Posterior vena cava (tissue), 2 donors: ENCODE measurements around the gene RAB12. TPM values are rescaled to one million over a fixed set of nuclear protein-coding genes. Genes with fewer than 3 reads are reported as not detected.

Experiments used
- DNase-seq: peaks from one replicate; pipeline ENCODE4 v3.0.0-alpha.2; 2020; ENCODE audit warnings: low spot score
- intact Hi-C, 2 donors: fragments of 100-400 bp; cut with DNase I; formaldehyde crosslinking; loops; one replicate each; pipeline versions ENCODE4 v1.14.1 to v1.14.2; 2022 to 2023
- total RNA-seq, 2 donors: library from RNA; stranded (reverse); fragmentation: NEBNext Ultra II Directional; extraction: Animal tissue kit (Norgen Biotek cat#: 25700); gene quantifications; one replicate each; pipeline ENCODE4 v1.2.1, GENCODE V29; 2021
- donor health status: DM: yes; HTN: yes; CAD: no.
- donor health status: DM: yes; HTN: yes; CAD: no.

RAB12 gene
- total RNA-seq, 2 donors from 2014 or later, result 44.1 to 45.0 TPM

GRCh38 chr18:8668381-8668780 lies 59.1 kb downstream of the RAB12 start:
- intact Hi-C loops, result no loop called here
- no peak for DNase-seq

- DNase-seq, result no peak
- intact Hi-C loops, result no loop called here
Measured at GRCh38 chr18:8669571-8669970, 60.3 kb downstream of the RAB12 start.

GRCh38 chr18:8673256-8674209 lies 64.3 kb downstream of the RAB12 start:
- intact Hi-C loops, result no loop called here
- DNase-seq, result no peak

GRCh38 chr18:8675057-8675456 lies 65.8 kb downstream of the RAB12 start:
- intact Hi-C loops, result no loop called here
- no peak for DNase-seq

GRCh38 chr18:8681196-8681595 lies 72.0 kb downstream of the RAB12 start:
- intact Hi-C loops, result no loop called here
- DNase-seq, result no peak

GRCh38 chr18:8684577-8684976 lies 75.3 kb downstream of the RAB12 start:
- no peak for DNase-seq
- intact Hi-C loops, result no loop called here

- DNase-seq, result no peak
- intact Hi-C loops, result no loop called here
Measured at GRCh38 chr18:8685141-8685913, 76.1 kb downstream of the RAB12 start.

GRCh38 chr18:8685914-8686216 lies 76.6 kb downstream of the RAB12 start:
- DNase-seq, result no peak
- intact Hi-C loops, result no loop called here

GRCh38 chr18:8686611-8687010 lies 77.4 kb downstream of the RAB12 start:
- intact Hi-C loops, result no loop called here
- no peak for DNase-seq

GRCh38 chr18:8688216-8688800 lies 79.1 kb downstream of the RAB12 start:
- DNase-seq, result no peak
- intact Hi-C loops, result no loop called here

GRCh38 chr18:8688816-8689215 lies 79.6 kb downstream of the RAB12 start:
- DNase-seq, result no peak
- intact Hi-C loops, result no loop called here

Other genes with a start within 250 kb of the RAB12 start
- gene MTCL1, start 96.1 kb downstream of the RAB12 start, total RNA-seq, result 10 to 100 TPM in 1 of 2 donors, 1 to 10 TPM in 1; 7.4 to 17.2 TPM